GM19099 (cell line): ENCODE measurements around the gene DDIAS.

Experiments used
- POLR2A ChIP-seq: IDR thresholded peaks from 3 replicates; pipeline ENCODE4 v1.6.1; 2011; ENCODE audit warnings: low read depth; ENCODE audit not compliant: insufficient read length; ENCODE audit errors: extremely low read depth

The DDIAS gene

DNA sequence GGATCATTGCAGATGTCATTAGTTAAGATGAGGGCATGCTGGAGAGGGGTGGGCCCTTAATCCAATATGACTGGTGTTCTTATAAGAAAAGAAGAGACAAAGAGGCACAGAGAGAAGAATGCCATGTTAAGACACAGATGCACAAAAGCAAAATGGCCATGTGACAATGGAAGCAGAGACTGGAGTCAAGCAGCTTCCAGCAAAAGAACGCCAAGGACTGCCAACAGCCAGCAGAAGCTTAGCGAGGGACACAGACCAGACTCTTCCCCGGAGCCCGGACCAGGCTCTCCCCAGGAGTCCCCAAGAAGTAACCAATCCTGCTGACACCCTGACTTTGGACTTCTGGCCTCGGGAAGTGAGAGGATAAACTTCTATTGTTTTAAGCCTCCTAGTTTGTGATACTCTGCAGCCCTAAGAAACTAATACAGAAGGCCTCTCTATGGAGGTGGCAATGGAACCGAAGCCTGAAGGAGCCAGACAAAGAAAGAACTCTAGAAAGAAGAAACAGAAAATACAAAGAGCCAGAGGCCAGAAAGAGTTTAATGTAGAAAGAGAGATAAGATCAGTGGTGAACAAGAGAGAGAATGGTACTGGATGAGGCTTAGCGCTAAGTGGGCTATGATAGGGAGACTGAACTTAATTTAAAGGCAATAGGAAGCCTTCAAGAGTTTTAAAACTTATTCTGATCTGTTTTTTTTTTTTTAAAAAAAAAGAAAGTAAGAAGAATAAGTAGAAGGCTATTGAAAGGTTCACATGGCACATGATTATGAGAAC, 29.0 kb upstream of the DDIAS start:
- no peak for TF ChIP-seq POLR2A

DNA sequence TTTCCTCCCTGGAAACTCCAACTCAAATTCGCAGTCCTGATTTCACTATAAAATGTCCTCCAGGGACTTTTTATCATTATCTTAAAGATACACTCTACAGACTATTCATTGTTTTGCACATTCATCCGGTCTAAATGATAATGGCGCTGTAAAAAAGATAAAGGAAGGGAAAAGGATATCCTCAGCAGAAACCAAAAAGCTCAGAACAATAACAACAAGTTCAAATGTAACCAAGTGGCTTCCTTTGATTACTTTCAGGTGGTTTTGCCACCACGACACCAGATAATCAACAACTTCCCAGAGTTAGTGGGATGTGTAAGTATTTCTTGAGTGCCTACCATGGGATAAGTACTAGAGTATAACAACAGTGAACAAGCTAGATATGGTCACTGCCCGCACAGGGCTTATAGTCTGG, 27.6 kb upstream of the DDIAS start:
- TF ChIP-seq POLR2A: no peak

DNA sequence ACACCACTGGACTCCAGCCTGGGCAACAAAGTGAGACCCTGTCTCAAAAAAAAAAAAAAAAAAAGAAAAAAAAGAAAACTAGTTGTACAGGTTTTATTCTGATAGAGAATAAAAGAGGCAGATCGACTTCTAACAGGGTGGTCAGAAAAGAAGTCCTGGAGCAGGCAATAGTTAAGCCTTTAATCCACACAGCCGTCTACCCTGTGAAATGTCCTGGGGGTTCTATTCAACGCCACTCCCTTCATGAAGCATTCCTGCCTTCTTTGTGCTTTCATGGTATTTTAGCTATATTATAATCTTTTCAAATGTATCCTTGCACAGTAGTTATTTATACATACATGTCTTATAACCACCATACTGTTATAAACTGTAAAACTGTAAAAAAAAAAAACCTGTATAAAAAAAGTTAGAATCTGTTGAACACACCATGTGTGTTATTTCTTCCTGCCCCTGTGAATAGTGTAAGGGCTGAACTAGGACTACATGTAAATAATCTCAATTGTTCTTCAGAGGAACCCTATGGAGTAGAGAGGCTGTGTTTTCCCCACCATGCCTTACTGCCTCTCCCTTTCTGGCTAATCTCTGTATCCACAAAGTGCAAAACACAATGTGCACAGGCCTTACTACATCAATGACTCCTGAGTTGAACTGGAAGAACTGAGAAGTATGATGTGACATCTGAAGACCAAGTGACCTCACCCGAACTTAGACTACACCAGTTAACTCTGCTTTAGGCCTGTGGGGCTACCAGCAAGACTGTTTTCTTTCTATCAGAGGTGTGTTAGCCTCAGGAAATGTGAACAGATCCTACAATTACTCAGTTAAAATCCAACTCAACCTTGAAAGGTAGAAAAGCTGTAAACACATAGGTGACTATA, 26.7 kb upstream of the DDIAS start:
- TF ChIP-seq POLR2A: no peak

DNA sequence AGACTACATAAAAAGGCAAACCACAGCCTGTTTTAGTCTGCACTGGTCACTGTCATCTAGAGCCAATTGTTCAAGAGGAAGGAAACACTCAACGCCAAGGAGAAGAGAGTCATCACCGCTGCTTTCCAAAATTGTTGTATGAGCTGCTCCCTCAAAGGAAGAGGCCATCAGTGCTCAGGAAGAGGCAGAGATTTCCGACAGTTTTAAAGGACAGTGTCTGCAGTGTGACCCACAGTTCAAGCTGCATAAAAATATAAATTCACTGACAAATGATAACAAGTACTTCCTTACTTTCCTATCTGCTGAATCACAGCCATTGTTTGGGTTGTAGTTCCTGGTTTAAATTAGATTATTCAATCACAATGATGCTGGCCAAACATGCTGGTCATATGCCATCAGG, 17.7 kb upstream of the DDIAS start:
- no peak for TF ChIP-seq POLR2A

DNA sequence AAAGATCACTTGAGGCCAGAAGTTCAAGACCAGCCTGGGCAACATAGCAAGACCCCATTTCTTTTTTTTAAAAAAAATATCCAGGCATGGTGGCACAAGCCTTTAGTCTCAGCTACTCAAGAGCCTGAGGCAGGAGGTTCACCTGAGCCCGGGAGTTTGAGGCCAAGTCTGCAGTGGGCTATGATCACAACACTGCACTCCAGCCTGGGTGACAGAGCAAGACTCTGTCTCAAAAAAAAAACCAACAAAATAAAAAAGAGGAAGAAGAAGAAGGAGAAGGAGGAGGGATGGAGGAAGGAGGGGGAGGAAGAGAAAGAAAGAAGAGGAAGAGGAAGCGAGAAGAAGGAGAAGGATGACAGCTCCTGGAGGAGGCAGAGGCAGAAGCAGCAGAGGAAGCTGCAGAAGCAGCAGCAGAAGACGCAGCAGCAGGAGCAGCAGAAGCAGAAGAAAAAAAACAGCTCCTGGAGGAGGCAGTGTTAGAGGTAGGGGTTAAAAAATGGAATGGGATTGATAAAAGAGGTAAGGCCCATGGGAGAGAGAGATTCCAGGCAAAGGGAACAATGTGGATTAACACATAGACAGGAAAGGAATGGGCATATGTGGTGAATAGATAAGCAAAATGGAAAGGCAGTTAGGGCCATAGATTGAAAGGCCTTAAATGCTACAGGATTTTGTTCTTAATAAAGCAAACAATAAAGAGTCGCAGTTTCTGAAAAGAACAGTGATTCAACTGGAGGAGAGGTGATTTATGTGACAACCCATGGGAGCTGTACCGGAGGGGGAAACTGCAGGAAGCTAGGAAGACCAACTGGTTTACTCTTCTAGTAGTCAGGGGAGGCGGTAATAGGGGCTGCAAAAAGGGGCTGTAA, 12.2 kb upstream of the DDIAS start:
- no peak for TF ChIP-seq POLR2A

DNA sequence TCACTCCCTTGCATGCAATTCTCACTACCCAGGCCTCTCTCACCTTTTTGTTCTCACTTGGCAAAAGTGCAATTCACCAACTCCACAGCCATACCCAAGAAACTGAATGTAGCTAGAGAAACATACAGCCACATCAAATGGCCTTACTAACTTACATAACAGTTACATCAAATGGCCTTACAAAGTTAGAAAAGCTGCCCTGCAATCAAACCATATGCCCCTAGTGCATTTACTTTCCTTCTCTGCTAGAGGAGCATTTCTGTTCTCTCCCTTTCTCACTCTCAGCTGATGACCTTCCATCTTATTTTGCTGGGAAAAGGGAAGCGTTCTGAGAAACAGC, 11.6 kb upstream of the DDIAS start:
- TF ChIP-seq POLR2A: no peak

DNA sequence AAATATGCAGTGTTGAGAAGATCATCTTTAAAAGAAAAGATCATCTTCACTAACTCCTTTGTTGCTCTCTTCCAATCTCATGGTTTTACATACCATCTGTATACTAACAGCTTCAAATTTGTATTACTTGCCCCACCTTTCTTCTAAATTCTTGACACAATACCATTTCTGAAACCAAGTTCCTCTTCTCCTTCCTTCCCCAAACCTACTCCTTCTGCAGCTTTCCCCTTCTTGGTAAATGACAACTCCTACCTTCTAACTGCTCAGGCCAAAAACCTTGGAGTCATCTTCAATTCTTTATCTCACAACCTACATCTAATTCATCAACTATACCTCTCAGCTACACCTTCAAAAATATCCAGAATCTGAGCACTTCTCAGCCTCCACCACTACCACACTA, 10.6 kb upstream of the DDIAS start:
- no peak for TF ChIP-seq POLR2A

DNA sequence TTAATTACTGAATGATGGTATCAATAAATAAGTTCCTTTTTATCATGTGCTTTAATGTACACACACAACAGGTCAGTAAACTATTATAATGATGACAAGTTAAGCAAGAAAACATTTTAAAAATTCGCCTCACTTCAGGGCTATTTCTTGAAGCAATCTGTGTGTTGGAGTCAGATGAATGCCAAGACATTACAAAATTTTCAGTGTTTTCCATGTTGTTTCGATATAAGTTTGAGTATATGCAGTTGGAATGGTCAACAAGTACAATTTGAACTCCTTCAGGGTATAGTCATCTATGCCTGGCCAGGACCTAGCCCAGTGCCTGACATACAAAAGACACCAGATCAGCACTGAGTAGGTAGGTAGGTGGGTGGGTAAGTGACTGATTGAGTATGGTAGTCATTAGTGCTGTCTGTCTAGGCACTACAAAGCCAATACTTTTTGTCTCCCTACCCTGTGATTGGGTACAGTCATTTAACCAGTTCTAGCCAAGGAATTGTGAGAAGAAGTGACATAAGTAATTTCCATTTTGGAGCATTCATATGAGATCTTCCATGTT, 8.8 kb upstream of the DDIAS start:
- TF ChIP-seq POLR2A: no peak

DNA sequence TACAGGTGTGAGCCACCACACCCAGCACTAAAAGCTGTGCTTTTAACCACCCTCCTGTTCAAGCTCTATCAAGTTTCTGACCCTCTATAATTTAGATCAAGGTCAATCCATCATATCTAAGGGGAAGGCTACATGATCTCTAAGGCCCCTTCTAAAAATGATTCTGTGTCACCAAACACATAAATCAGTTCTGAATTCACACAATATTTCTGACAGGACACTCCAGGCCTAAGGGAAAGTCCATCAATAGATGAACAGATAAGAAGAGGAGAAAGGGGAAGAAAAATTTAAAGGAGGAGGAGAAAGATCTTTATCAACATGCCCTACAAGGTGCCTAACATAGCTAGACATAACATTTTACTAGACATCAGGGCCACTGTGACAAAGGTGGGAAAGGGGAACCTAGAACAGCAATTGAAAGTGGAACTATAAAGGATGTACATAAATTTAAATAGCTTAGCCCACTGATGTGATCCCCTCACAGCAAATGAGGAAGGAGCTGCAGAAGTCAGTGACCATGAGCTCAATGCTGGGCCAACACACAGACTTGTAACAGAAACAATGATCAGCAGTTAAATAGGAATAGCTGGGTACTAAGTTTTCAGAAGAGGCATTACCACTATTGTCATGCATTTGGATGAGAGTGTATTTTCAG, 6.0 kb upstream of the DDIAS start:
- TF ChIP-seq POLR2A: no peak

DNA sequence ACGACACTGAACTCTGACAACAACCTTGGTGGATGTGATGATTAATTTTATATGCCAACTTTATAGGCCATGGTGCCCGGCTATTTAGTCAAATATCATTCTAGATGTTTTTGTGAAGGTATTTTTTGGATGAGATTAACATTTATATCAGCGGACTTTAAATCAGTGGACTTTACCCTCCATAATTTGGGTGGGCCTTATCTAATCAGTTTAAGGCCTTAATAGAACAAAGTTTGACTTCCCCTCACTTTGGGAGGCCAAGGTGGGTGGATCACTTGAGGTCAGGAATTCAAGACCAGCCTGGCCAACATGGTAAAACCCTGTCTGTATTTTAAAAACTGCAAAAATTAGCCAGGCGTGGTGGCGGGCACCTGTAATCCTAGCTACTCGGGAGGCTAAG, 5.4 kb upstream of the DDIAS start:
- TF ChIP-seq POLR2A: no peak

DNA sequence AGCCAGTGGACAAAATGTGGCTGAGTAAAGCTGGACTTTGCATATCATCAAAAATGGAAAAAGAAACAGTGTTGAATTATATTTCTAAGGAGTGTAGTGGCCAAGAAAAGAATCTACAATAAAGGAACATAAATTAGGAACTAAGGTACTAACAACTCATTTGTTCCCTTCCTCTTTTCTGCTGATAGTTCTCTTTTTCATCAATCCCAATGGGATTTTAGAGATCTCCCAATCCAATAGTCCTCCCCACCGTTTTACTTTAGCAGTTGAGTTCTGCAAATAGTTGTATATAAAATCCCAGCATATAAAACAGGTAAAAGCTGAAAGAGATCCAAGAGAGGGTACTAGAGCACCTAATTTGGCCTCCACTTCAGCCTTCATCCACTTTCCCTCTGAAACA, 3.3 kb upstream of the DDIAS start:
- no peak for TF ChIP-seq POLR2A

DNA sequence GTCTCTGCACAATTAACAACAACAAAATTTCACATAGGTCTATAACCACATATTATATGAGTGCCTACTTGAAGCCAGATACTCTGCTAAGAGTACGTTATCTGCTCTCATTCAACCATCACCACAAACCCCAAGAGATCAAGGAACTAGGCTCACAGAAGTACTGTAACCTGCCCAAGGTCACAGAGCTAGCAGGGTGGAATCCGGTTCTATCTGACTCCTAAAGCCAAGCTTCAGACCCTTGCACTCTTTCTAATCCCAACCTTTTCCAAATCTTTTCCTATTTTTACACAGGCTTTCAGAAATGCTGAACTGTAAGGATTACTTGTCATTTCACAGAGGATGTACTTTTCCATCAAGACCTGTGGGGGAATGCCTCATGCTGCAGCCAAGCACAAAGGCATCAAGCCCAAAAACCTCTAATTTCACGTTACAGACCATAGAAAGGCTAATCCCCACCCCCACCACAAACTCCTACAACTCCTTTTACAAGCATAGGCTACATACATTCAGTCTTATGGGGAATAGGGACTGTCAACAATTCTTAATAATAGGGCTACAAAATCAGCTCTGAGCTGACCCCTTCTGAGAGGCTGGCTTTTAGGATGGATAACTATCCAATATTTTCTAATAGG, 2.2 kb upstream of the DDIAS start:
- no peak for TF ChIP-seq POLR2A

DNA sequence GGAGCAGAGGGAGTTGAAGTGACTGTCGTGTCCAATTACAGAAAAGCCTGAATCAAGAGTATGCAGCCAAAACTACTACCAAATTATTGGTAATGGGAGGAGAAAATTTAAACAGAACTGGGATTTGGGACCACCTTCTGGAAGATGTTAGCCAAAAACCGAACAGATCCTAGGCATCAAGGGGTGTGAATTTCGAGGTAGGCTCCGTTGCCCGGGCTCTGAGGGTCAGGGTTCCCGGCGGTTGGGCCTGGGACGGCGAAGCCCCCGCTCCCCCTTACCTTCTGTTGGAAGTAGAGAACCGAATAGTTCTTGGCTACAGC, 1.6 kb upstream of the DDIAS start:
- TF ChIP-seq POLR2A: no peak

DNA sequence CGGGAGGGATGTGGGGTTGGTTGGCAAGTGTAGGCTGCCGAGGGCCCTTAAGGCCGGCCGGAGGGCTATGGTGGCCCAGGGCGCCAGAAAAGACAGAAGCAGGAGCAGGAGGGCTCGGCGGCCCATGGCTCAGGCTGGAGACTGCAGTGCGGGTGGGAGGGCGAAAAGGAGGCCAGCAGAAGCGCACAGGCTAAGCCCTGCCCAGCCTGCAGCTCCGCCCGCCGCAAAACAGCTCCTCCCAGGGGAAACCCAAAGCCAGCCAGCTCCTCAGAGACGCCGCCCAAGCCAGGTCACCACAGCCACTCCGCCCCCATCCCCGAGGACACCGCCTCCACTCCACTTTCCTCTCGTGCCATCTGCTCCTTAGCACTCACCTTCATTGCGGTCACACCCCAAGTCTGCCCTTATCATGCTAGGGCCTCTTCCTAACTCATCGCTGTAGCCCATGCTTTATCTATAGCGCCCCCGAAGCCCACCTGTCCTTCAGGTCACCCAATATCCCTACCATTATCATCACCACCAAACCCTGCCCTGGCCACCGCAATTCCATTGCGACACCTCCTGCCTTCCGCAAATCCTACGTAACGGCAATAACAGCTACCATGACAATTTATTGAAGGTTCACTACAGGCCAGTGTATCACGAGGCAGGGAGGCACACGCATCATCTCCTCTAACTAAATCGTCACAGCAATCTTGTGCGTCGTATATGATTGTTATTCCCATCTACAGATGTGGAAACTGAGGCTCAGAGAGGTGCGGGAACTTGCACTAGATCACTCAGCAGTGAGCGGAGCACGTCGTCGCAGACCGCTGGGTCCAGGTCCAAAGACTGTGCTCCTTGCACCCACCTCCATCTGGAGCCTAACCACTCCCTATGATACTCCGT, 1.0 kb upstream of the DDIAS start, which contains the start of gene PRCP:
Gene PRCP (minus strand): TSS at position 154 of the 888 bp plus-strand sequence. CDS start 28 bp downstream, at position 126.
- peak; percentile 82 for TF ChIP-seq POLR2A
